HG03520 (cell line): ENCODE measurements around the gene NRL.

ENCODE experiments used
- ATAC-seq: cut with Tn5 transposase; IDR thresholded peaks from one replicate; pipeline ENCODE4 v1.9.1; 2021; ENCODE audit warnings: mild to moderate bottlenecking, moderate library complexity; ENCODE audit not compliant: unreplicated experiment

The NRL gene

DNA sequence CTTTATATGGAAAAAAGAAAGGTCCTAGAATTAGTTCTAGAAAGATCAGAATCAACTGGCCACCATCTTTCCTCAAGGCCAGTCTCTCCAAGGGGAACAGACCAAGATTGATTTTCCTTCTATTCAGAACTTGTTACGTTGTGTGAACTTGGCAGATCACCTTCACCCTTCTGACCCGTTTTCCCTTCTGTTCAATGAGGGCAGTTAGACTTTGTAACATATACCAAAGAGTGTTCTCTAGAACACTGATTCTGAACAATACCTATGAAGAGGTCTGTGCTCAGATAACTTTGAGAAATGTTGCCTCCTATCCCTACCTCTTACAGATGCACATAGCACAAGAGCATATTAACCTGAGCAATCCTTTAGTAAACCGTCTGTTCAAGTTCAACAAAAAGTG is 31.3 kb downstream of the NRL start:
- ATAC-seq = no peak

DNA sequence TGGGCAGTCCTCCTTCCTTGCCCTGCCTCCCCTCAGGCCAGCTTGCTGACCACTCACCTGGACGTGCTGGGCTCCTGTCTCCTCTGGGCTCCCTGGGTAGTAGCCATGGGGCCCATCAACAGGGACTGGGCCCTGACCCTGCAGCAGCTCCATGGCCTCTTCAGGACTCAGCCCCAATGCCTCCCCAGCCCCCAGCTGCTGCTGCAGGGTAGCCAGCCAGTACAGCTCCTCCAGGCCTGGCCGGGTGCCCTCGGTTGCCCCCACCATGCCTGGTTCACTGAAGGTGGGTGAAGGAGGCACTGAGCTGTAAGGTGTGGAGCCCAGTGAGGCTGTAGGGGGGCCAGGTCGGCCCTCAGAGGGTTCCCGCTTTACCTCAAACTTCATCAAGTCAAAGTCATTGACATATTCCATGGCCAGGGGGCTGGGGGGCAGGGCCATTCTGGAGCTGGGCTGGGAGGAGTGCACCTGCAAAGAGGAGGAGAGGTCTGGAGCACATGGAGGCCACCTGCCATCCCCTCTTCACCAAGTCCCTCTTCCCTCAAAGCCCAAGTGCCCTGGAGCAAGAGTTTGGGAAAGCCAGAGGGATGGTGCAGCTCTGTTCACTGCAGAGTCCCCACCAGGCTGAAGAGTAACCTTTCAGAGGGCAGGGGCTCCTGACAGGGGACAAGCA is 32.2 kb downstream of the NRL start:
- no peak for ATAC-seq

DNA sequence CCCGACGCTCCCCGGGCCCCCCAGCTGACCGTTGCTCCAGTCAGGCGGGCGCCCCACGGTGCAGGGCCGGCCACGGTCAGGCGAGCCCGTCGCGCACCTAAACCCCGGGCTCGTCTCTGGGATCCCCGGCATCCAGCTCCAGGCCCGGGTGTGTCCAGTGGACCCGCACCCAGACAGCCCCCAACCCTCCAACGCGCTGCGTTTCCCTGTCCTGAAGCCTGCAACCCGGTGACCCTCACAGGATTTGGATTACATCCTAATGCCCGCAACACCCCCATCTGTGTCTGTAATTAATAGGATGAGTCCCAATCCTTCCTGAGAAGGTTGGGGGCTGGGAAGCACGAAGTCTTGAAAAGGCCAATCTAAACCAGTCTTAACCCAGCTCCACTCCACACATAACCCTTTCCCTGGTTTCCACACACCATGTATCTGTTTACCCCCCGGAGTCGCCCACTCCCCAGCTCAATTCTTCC is 33.0 kb downstream of the NRL start:
- ATAC-seq = no peak

GRCh38 chr14:24080888-24081738 is 33.6 kb downstream of the NRL start:
- ATAC-seq = peak; percentile 73

GRCh38 chr14:24080142-24080530 is 34.6 kb downstream of the NRL start:
- no peak for ATAC-seq

GRCh38 chr14:24079491-24080141 is 35.1 kb downstream of the NRL start:
- ATAC-seq = no peak

DNA sequence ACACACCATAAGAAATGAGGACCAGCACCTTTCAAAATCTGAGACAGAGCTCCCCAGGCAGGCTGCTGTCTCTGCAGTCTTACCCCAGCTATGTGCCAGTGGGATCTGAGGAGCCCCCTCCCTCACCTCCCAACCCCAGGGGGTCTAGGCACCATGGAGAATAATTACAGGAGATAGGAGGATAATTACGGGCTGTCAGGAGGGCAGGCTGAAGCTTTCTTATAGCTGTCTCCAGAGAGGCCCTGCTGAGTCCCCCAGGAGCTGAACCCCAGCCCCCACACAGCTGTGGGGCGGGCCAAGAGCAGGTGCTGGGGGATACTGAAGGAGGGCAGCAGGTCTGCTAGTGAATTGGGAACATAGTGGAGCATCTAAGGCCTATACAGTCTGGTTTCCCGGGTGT is 36.6 kb downstream of the NRL start:
- no peak for ATAC-seq

GRCh38 chr14:24077086-24077485 is 37.7 kb downstream of the NRL start:
- ATAC-seq = no peak

DNA sequence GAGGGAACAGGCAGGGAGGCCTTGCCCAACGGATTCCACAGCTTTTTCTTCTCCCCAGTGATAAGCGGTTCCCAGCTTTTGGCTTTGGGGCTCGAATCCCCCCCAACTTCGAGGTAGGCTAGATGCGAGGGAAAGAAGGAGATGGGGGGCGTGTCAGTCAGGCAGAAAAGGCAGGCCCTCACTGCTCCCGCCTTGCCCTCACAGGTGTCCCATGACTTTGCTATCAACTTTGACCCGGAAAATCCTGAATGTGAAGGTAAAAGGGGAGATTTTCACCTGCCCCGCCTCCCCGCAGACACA is 38.5 kb downstream of the NRL start:
- no peak for ATAC-seq

- no peak for ATAC-seq
Observed at GRCh38 chr14:24075485-24076301, 39.1 kb downstream of the NRL start.

DNA sequence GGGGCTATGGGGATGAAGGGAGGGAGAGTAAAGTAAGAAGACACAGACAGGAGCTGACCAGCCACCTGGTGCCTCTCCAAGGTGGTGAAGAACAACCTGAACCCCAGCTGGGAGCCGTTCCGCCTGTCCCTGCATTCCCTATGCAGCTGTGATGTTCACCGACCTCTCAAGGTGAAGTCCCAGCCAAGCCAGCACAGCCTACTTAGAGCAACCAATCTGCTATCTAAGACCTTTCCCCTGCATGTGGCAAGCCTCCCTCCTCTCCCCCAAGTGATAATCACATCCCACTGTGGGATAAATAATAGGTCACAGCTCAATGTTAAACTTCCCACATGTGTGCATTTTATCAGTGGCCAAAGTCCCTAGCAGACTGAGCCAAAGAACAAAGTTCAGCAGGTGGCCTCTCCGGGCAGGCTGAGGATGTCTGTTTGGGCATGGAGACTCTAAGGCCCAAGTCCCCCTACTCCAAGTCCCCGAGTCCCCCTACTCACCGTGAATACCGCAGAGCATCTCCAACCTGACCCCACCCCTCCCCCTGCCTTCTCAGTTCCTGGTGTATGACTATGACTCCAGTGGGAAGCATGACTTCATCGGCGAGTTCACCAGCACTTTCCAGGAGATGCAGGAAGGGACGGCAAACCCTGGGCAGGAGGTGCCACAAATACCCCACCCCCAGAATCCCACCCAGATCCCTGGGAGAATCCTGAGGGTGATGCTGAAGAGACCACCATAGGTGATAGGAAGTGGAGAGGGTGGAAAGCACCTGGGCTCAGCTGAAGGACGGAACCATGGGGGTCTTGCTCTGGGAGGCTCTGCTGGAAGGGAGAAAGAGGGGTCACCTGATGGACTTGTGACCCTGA is 39.9 kb downstream of the NRL start:
- no peak for ATAC-seq

DNA sequence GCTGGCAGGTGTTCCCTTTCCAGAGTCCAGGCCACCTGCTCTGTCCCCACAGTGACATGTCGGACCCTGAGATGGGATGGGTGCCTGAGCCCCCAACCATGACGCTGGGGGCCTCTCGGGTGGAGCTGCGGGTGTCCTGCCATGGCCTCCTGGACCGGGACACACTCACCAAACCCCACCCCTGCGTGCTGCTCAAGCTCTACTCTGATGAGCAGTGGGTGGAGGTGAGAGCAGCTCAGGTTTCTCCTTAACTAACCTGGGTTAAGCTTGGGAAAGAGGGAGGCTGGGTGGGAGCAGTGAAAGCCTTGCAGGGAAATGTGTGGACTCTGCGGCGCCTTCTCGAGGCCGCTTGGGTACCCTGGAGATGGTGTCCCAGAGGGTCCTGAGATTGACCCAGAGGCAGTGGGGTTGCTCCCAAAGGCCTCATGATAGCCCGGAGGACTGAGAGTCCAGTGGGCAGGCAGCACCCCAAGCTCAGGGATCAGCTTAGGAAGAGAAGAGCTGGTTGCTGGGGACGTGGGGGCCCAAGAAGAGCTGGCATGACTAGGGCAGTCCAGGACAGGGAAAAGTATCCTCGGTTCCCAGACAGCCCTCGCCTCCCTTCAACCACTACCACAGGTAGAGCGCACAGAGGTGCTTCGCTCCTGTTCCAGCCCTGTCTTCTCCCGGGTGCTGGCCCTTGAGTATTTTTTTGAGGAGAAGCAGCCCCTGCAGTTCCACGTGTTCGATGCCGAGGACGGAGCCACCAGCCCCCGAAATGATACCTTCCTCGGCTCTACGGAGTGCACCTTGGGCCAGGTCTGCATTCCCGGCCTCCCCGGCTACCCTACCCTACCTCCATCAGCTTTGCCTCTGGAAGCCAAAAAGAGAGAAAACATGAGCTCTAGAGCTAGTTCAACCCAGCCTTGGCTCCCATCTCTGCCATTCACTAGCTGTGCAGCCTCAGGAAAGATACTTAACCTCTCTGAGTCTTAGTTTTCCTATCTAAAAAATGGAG is 41.6 kb downstream of the NRL start:
- ATAC-seq = no peak

- ATAC-seq = no peak
Observed at GRCh38 chr14:24072436-24072835, 42.3 kb downstream of the NRL start.

GRCh38 chr14:24071836-24072430 is 42.8 kb downstream of the NRL start:
- no peak for ATAC-seq

DNA sequence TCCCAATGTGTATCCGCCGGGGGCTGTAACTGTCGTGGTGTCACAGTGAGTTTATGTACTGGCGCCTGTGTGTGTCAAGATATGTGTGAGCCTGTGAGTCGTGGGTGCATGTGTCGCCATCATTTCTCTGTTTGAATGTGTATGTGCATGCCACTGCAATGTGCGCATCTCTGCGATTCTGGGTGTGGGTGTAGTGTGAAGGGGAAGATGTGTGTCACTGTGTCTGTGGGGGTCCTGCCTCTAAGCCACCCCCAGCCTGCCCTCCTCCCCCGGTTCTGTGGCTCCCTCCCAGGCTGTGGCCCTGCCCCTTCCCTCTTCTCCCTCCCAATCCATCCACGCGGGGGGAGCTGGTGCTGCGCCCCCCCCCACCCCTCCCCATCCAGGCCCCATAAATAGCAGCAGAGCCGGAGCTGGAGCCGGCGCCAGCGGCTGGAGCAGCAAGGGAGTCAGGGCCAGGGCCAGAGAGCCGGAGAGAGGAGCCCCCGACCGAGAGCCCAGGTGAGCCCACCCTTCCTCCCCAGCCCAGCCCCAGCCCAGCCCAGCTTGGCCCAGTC is 43.5 kb downstream of the NRL start, which contains the start of gene CPNE6:
Gene CPNE6, plus strand, starts transcription at position 419 of the 554 bp plus-strand sequence. CDS start 1,375 bp downstream, outside the sequence.
- no peak for ATAC-seq

DNA sequence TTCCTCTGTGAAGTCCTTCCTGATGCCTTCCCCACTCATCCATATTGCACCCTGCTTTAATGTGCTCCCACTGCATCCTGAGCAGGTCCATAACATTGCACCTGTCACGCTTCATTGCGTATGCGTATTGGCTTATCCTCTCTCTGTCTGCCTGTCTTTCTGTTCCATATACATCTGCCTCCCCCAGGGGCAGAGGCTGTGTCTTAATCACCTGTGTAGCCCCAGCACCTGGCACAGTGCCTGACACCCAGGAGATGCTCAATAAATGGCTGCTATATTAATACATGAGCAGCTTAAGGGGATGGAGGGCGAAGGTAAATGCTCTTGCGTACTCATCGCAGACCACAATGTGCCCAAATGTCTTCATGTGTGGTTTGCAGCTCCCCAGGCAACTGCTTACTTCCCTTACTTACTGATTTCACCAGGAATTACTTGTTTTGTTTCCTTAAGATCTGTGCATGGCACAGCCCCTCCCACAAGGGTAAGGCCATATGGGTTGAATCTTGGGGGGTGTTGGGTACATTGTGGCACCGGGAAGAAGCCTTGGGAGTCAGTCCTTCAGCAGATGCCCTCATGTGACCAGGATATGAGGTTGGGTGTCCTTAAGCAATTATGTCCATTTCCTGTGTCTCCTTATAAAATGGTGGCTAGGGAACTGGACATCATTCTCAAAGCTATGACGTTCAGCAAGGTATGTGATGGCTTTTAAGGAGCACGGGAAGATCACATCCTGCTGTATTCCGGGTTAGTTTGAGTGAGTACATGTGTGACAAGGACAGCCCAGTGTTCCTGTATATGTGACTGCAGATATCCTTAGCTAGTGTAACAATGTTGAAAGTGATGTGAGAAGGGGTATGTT is 44.2 kb downstream of the NRL start:
- no peak for ATAC-seq

- ATAC-seq = no peak
Observed at GRCh38 chr14:24069411-24069735, 45.4 kb downstream of the NRL start.
